ENCODE results near the gene TTC7B. TPM values are rescaled to one million over a fixed set of nuclear protein-coding genes. Genes with fewer than 3 reads are reported as not detected.

The TTC7B gene
- total RNA-seq, 2 donors from 2014 or later = 25.0 to 40.7 TPM

GRCh38 chr14:90724866-90725265 lies 91.4 kb downstream of the TTC7B start:
- no peak for TF ChIP-seq POLR2A (IDR thresholded peaks at IDR 0.05)
- TF ChIP-seq POLR2AphosphoS5 (IDR thresholded peaks at IDR 0.05) = no peak
- TF ChIP-seq CTCF (IDR thresholded peaks at IDR 0.05) = no peak
- H3K27me3 ChIP-seq (replicated peaks; ENCODE audit: insufficient read depth) = no peaks in the 10 kb centered on the region
- no peak overlapping the region for H3K4me3 ChIP-seq
- 78% methylated on average over 3 of the region's 3 CpGs for WGBS
- no peaks in the 10 kb centered on the region for H3K36me3 ChIP-seq
- intact Hi-C loops (cut with DNase I) = no loop called here
- H3K9me3 ChIP-seq = no peaks in the 10 kb centered on the region
- H3K27ac ChIP-seq = no peak overlapping the region
- H3K4me1 ChIP-seq (replicated peaks) = no peaks in the 10 kb centered on the region
- no peak for DNase-seq (ENCODE audit: low spot score)

GRCh38 chr14:90722590-90722989 lies 93.6 kb downstream of the TTC7B start:
- 84% methylated on average over 2 of the region's 2 CpGs for WGBS
- H3K4me1 ChIP-seq (replicated peaks) = peaks cover 4% of the 10 kb centered on the region
- H3K4me3 ChIP-seq = no peak overlapping the region
- H3K36me3 ChIP-seq = no peaks in the 10 kb centered on the region
- intact Hi-C loops (cut with DNase I) = no loop called here
- no peak overlapping the region for H3K27ac ChIP-seq
- DNase-seq (ENCODE audit: low spot score) = no peak
- no peaks in the 10 kb centered on the region for H3K9me3 ChIP-seq
- H3K27me3 ChIP-seq (replicated peaks; ENCODE audit: insufficient read depth) = no peaks in the 10 kb centered on the region
- TF ChIP-seq POLR2AphosphoS5 (IDR thresholded peaks at IDR 0.05) = no peak
- no peak for TF ChIP-seq CTCF (IDR thresholded peaks at IDR 0.05)
- no peak for TF ChIP-seq POLR2A (IDR thresholded peaks at IDR 0.05)

GRCh38 chr14:90721619-90722305 lies 94.5 kb downstream of the TTC7B start:
- no peak for DNase-seq (ENCODE audit: low spot score)
- intact Hi-C loops (cut with DNase I) = no loop called here
- H3K4me1 ChIP-seq (replicated peaks) = peaks cover 5% of the 10 kb centered on the region
- no peak overlapping the region for H3K4me3 ChIP-seq
- no peaks in the 10 kb centered on the region for H3K9me3 ChIP-seq
- 95% methylated on average over 10 of the region's 10 CpGs for WGBS
- no peak for TF ChIP-seq POLR2A (IDR thresholded peaks at IDR 0.05)
- no peak for TF ChIP-seq POLR2AphosphoS5 (IDR thresholded peaks at IDR 0.05)
- no peak for TF ChIP-seq CTCF (IDR thresholded peaks at IDR 0.05)
- no peaks in the 10 kb centered on the region for H3K27me3 ChIP-seq (replicated peaks; ENCODE audit: insufficient read depth)
- H3K27ac ChIP-seq = no peak overlapping the region
- no peaks in the 10 kb centered on the region for H3K36me3 ChIP-seq

- WGBS = 44% methylated on average over 5 of the region's 5 CpGs
- no peak for DNase-seq (ENCODE audit: low spot score)
- Histone ChIP-seq H3K27ac (no peak overlapping the region), H3K9me3 (no peaks in the 10 kb centered on the region), H3K36me3 (no peaks in the 10 kb centered on the region), H3K4me1 (replicated peaks) (peaks cover 10% of the 10 kb centered on the region), H3K27me3 (replicated peaks; ENCODE audit: insufficient read depth) (no peaks in the 10 kb centered on the region), H3K4me3 (no peak overlapping the region)
- TF ChIP-seq POLR2A (IDR thresholded peaks at IDR 0.05) (no peak), CTCF (IDR thresholded peaks at IDR 0.05) (no peak)
- intact Hi-C loops (cut with DNase I) = no loop called here
These were observed 95.4 kb downstream of the TTC7B start for GRCh38 chr14:90720832-90721231.

- no peak for DNase-seq (ENCODE audit: low spot score)
- TF ChIP-seq POLR2AphosphoS5 (IDR thresholded peaks at IDR 0.05) (no peak), POLR2A (IDR thresholded peaks at IDR 0.05) (no peak), CTCF (IDR thresholded peaks at IDR 0.05) (no peak)
- Histone ChIP-seq H3K27me3 (replicated peaks; ENCODE audit: insufficient read depth) (no peaks in the 10 kb centered on the region), H3K9me3 (no peaks in the 10 kb centered on the region), H3K27ac (no peak overlapping the region), H3K4me1 (replicated peaks) (peaks cover 10% of the 10 kb centered on the region), H3K4me3 (no peak overlapping the region), H3K36me3 (no peaks in the 10 kb centered on the region)
- WGBS = 76% methylated on average over 7 of the region's 7 CpGs
- intact Hi-C loops (cut with DNase I) = no loop called here
These were observed 95.9 kb downstream of the TTC7B start for GRCh38 chr14:90720336-90720735.

Data from prostate gland (tissue), 2 donors.